ENCODE data around the gene SELENOI. TPM values are rescaled to one million over a fixed set of nuclear protein-coding genes. Genes with fewer than 3 reads are reported as not detected.
"Not testable (repeated sequence)": the region's sequence is repeated elsewhere in the genome, so short reads cannot be mapped to it uniquely, and the experiment has no call there.

The SELENOI gene
- total RNA-seq, 1 donor from 2014 or later, result 28.2 TPM

DNA sequence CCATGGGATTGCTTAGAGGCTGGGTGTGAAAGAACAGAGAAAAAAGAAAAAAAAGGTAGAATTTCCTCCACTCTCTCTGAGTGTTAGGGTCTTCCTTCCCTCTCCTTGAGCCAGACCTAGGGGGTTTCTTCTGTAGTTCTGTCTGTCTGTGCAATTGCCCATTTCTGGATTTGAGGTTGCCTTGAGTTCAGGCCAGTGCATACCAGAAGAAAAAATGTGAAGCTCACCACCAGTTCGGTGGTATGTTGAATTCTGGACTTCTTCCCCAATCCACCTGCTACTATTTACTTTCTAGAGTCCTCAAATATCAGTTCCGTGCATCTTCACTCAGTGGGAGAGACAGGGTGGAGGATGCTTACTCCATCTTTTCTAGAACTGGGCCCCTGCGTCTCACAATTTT lies 15.3 kb upstream of the SELENOI start:
- Mint-ChIP-seq H3K27me3 (ENCODE audit: unreplicated experiment) (no peaks in the 10 kb centered on the region), H3K4me3 (ENCODE audit: unreplicated experiment) (no peak overlapping the region), H3K36me3 (ENCODE audit: low read depth, unreplicated experiment) (no peaks in the 10 kb centered on the region), H3K9me3 (ENCODE audit: unreplicated experiment) (no peaks in the 10 kb centered on the region), H3K27ac (ENCODE audit: unreplicated experiment) (no peak overlapping the region), H3K4me1 (ENCODE audit: unreplicated experiment) (peaks cover 6% of the 10 kb centered on the region)
- DNase-seq (ENCODE audit: low spot score), result no peak
- no peak for TF ChIP-seq CTCF (IDR thresholded peaks at IDR 0.05; ENCODE audit: unreplicated experiment)

GRCh38 chr2:26331321-26331720 lies 14.6 kb upstream of the SELENOI start:
- H3K9me3 Mint-ChIP-seq (ENCODE audit: unreplicated experiment); H3K27ac Mint-ChIP-seq (ENCODE audit: unreplicated experiment); H3K27me3 Mint-ChIP-seq (ENCODE audit: unreplicated experiment); DNase-seq (ENCODE audit: low spot score); H3K36me3 Mint-ChIP-seq (ENCODE audit: low read depth, unreplicated experiment); H3K4me3 Mint-ChIP-seq (ENCODE audit: unreplicated experiment): not testable (repeated sequence)
- peaks cover 10% of the 10 kb centered on the region for H3K4me1 Mint-ChIP-seq (ENCODE audit: unreplicated experiment)

DNA sequence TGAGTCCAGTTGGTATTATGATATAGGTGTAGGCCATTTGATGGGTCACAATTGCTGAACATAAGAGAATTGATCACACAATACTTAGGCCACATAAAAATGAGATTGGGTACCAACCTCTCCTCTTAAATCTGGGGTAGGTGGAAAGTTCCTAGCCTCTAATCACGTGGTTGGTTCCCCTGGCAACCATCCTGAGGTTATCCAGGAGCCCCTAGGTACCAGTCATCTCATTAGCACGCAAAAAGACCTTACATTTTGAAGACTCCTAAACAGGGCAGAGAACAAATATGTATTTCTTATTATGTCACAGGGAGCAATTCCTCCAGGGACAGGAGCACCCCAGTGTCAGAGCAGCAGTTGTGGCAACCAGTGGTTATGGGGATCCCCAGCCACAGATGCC lies 12.7 kb upstream of the SELENOI start:
- no peaks in the 10 kb centered on the region for H3K36me3 Mint-ChIP-seq (ENCODE audit: low read depth, unreplicated experiment)
- H3K4me3 Mint-ChIP-seq (ENCODE audit: unreplicated experiment), result no peak overlapping the region
- no peak for DNase-seq (ENCODE audit: low spot score)
- H3K4me1 Mint-ChIP-seq (ENCODE audit: unreplicated experiment), result peaks cover 5% of the 10 kb centered on the region
- H3K9me3 Mint-ChIP-seq (ENCODE audit: unreplicated experiment), result no peaks in the 10 kb centered on the region
- no peak for TF ChIP-seq CTCF (IDR thresholded peaks at IDR 0.05; ENCODE audit: unreplicated experiment)
- H3K27me3 Mint-ChIP-seq (ENCODE audit: unreplicated experiment), result peaks cover 3% of the 10 kb centered on the region
- H3K27ac Mint-ChIP-seq (ENCODE audit: unreplicated experiment), result no peak overlapping the region

GRCh38 chr2:26335231-26335630 lies 10.7 kb upstream of the SELENOI start:
- TF ChIP-seq CTCF (IDR thresholded peaks at IDR 0.05; ENCODE audit: unreplicated experiment), result no peak
- Mint-ChIP-seq H3K4me1 (ENCODE audit: unreplicated experiment) (peaks cover 5% of the 10 kb centered on the region), H3K27ac (ENCODE audit: unreplicated experiment) (no peak overlapping the region), H3K36me3 (ENCODE audit: low read depth, unreplicated experiment) (no peaks in the 10 kb centered on the region), H3K27me3 (ENCODE audit: unreplicated experiment) (peaks cover 3% of the 10 kb centered on the region), H3K4me3 (ENCODE audit: unreplicated experiment) (no peak overlapping the region), H3K9me3 (ENCODE audit: unreplicated experiment) (no peaks in the 10 kb centered on the region)
- DNase-seq (ENCODE audit: low spot score), result no peak

DNA sequence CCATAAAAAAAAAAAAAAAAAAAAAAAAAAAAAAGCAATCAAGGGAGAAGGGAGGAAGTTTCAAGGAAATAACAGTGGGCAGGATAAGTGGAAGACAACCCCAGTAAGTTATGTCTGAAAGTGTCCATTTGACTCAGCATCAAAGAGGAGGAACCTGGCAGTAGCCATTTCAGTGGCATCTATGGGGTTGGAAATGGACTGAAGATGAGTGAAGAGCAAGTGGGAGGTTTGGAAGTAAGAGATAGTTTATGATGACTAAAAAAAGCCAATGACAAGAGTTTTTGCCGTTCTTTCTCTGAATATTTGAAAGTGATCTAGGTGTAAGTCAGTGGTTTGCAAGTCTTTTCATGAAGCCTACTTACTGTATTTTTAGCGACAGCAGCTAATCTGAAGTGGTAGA lies 9.2 kb upstream of the SELENOI start:
- no peak for TF ChIP-seq CTCF (IDR thresholded peaks at IDR 0.05; ENCODE audit: unreplicated experiment)
- H3K9me3 Mint-ChIP-seq (ENCODE audit: unreplicated experiment), result no peaks in the 10 kb centered on the region

DNA sequence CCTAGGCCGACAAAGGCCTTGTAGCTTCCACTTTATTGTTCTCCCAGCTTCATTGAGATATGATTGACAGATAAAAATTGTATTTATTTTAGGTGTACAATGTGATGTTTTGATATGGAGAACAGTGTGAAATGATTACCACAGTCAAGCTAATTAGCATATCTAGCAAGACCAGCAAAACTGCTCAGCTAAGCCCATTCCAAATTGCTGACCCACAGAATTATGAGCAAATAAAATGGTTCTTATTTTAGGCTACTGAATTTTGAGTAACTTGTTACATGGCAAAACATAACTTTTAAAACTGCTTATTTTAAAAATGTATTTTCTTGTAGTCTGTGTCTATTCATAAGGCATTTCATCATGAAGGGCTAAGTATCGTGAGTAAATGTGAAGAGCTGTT lies 8.6 kb upstream of the SELENOI start:
- no peak for TF ChIP-seq CTCF (IDR thresholded peaks at IDR 0.05; ENCODE audit: unreplicated experiment)
- peaks cover 3% of the 10 kb centered on the region for H3K27me3 Mint-ChIP-seq (ENCODE audit: unreplicated experiment)
- no peak for DNase-seq (ENCODE audit: low spot score)
- peaks cover 5% of the 10 kb centered on the region for H3K4me1 Mint-ChIP-seq (ENCODE audit: unreplicated experiment)
- H3K9me3 Mint-ChIP-seq (ENCODE audit: unreplicated experiment), result no peaks in the 10 kb centered on the region
- no peak overlapping the region for H3K27ac Mint-ChIP-seq (ENCODE audit: unreplicated experiment)
- H3K4me3 Mint-ChIP-seq (ENCODE audit: unreplicated experiment), result no peak overlapping the region
- no peaks in the 10 kb centered on the region for H3K36me3 Mint-ChIP-seq (ENCODE audit: low read depth, unreplicated experiment)

More for the DNA sequence above, 9.2 kb upstream of the SELENOI start:
- DNase-seq (ENCODE audit: low spot score), result no peak
- H3K27ac Mint-ChIP-seq (ENCODE audit: unreplicated experiment), result no peak overlapping the region
- peaks cover 5% of the 10 kb centered on the region for H3K4me1 Mint-ChIP-seq (ENCODE audit: unreplicated experiment)
- peaks cover 3% of the 10 kb centered on the region for H3K27me3 Mint-ChIP-seq (ENCODE audit: unreplicated experiment)
- no peak overlapping the region for H3K4me3 Mint-ChIP-seq (ENCODE audit: unreplicated experiment)
- no peaks in the 10 kb centered on the region for H3K36me3 Mint-ChIP-seq (ENCODE audit: low read depth, unreplicated experiment)

All from endothelial cell (in vitro differentiated cells).